ENCODE results near the gene DUT. TPM values are rescaled to one million over a fixed set of nuclear protein-coding genes. Genes with fewer than 3 reads are reported as not detected.

DUT gene
- total RNA-seq, 4 donors from 2014 or later, result 76.2 to 155 (median 80.9) TPM

- WGBS, 2 donors (ENCODE audit: low coverage in 1 of 2), result 78 to 88% methylated on average over 2 of the region's 2 CpGs
- no peaks in the 10 kb centered on the region for H3K9me3 ChIP-seq
- H3K4me3 ChIP-seq, result no peak overlapping the region
- no peak for TF ChIP-seq CTCF (IDR thresholded peaks at IDR 0.05)
- no peak for TF ChIP-seq POLR2AphosphoS5 (IDR thresholded peaks at IDR 0.05)
- TF ChIP-seq POLR2A (IDR thresholded peaks at IDR 0.05), result no peak
- TF ChIP-seq EP300 (IDR thresholded peaks at IDR 0.05), result no peak
- H3K27ac ChIP-seq, result no peak overlapping the region
- H3K27me3 ChIP-seq, result no peaks in the 10 kb centered on the region
- no peaks in the 10 kb centered on the region for H3K4me1 ChIP-seq
- H3K36me3 ChIP-seq, result no peaks in the 10 kb centered on the region
- ATAC-seq, result no peak
Measured at GRCh38 chr15:48313216-48313615, 18.0 kb upstream of the DUT start.

- Histone ChIP-seq H3K9me3 (no peaks in the 10 kb centered on the region), H3K36me3 (no peaks in the 10 kb centered on the region), H3K27ac (no peak overlapping the region), H3K4me1 (no peaks in the 10 kb centered on the region), H3K4me3 (no peak overlapping the region), H3K27me3 (no peaks in the 10 kb centered on the region)
- TF ChIP-seq EP300 (IDR thresholded peaks at IDR 0.05), result no peak
- TF ChIP-seq CTCF (IDR thresholded peaks at IDR 0.05), result no peak
- no peak for TF ChIP-seq POLR2A (IDR thresholded peaks at IDR 0.05)
- TF ChIP-seq POLR2AphosphoS5 (IDR thresholded peaks at IDR 0.05), result no peak
- ATAC-seq, result no peak
- 53 to 61% methylated on average over 3 to 8 of the region's 10 CpGs for WGBS, 2 donors (ENCODE audit: low coverage in 1 of 2)
Measured at GRCh38 chr15:48315041-48315440, 16.2 kb upstream of the DUT start.

GRCh38 chr15:48317221-48317620 lies 14.0 kb upstream of the DUT start:
- TF ChIP-seq EP300 (IDR thresholded peaks at IDR 0.05), result no peak
- no peak for TF ChIP-seq CTCF (IDR thresholded peaks at IDR 0.05)
- TF ChIP-seq POLR2AphosphoS5 (IDR thresholded peaks at IDR 0.05), result no peak
- no peak for TF ChIP-seq POLR2A (IDR thresholded peaks at IDR 0.05)
- WGBS, 2 donors (ENCODE audit: low coverage in 1 of 2), result 94% methylated on average over 2 of the region's 2 CpGs
- no peak for ATAC-seq
- Histone ChIP-seq H3K27ac (no peak overlapping the region), H3K9me3 (no peaks in the 10 kb centered on the region), H3K36me3 (no peaks in the 10 kb centered on the region), H3K4me3 (no peak overlapping the region), H3K27me3 (no peaks in the 10 kb centered on the region), H3K4me1 (no peaks in the 10 kb centered on the region)

GRCh38 chr15:48318131-48318530 lies 13.1 kb upstream of the DUT start:
- no peaks in the 10 kb centered on the region for H3K4me1 ChIP-seq
- no peaks in the 10 kb centered on the region for H3K36me3 ChIP-seq
- WGBS, 2 donors (ENCODE audit: low coverage in 1 of 2), result 61 to 83% methylated on average over 2 to 6 of the region's 6 CpGs
- no peak for TF ChIP-seq POLR2A (IDR thresholded peaks at IDR 0.05)
- no peak for TF ChIP-seq CTCF (IDR thresholded peaks at IDR 0.05)
- TF ChIP-seq POLR2AphosphoS5 (IDR thresholded peaks at IDR 0.05), result no peak
- TF ChIP-seq EP300 (IDR thresholded peaks at IDR 0.05), result no peak
- no peak overlapping the region for H3K27ac ChIP-seq
- no peak for ATAC-seq
- no peaks in the 10 kb centered on the region for H3K9me3 ChIP-seq
- H3K4me3 ChIP-seq, result no peak overlapping the region
- no peaks in the 10 kb centered on the region for H3K27me3 ChIP-seq

GRCh38 chr15:48323294-48323693 lies 7.9 kb upstream of the DUT start:
- H3K9me3 ChIP-seq, result no peaks in the 10 kb centered on the region
- H3K4me1 ChIP-seq, result no peaks in the 10 kb centered on the region
- no peak for ATAC-seq
- H3K4me3 ChIP-seq, result no peak overlapping the region
- no peaks in the 10 kb centered on the region for H3K36me3 ChIP-seq
- no peak overlapping the region for H3K27ac ChIP-seq
- WGBS, 2 donors (ENCODE audit: low coverage in 1 of 2), result 84 to 89% methylated on average over 4 to 7 of the region's 7 CpGs
- TF ChIP-seq EP300 (IDR thresholded peaks at IDR 0.05) (no peak), POLR2A (IDR thresholded peaks at IDR 0.05) (no peak), POLR2AphosphoS5 (IDR thresholded peaks at IDR 0.05) (no peak), CTCF (IDR thresholded peaks at IDR 0.05) (no peak)
- H3K27me3 ChIP-seq, result no peaks in the 10 kb centered on the region
